Measurements from ENCODE around the gene GPR141. TPM values are rescaled to one million over a fixed set of nuclear protein-coding genes. Genes with fewer than 3 reads are reported as not detected.

The GPR141 gene
- total and polyA plus RNA-seq, 9 of the 15 experiments (the other 6 are each of a cell fraction or from before 2014, with no cell fraction given), result not detected

- H3K4me2 ChIP-seq (ENCODE audit: insufficient read depth, low read length), result no peak overlapping the region
- H4K20me1 ChIP-seq (replicated peaks; ENCODE audit: control insufficient read depth, insufficient read depth, low read length), result no peaks in the 10 kb centered on the region
- in situ Hi-C loops (cut with MboI), result no loop called here
- no peaks in the 10 kb centered on the region for H3K27me3 ChIP-seq (ENCODE audit: control insufficient read depth in 2 of 2, insufficient read depth in 2 of 2, low read length in 2 of 2)
- intact Hi-C loops (cut with micrococcal nuclease), result no loop called here
- no TSS peak for BruUV-seq (replicated peaks)
- H3K79me2 ChIP-seq (ENCODE audit: control insufficient read depth, insufficient read depth, low read length), result no peaks in the 10 kb centered on the region
- WGBS (ENCODE audit: insufficient coverage, low coverage, missing lambda C conversion rate), result 0% methylated on average over 1 of the region's 1 CpG
- no peak for ATAC-seq
- no peak overlapping the region for H2AFZ ChIP-seq (ENCODE audit: low read depth, low read length)
- CTCF ChIA-PET (ENCODE audit: low intra/inter-chr PET ratio), result no interaction called here
- H3K9ac ChIP-seq (ENCODE audit: insufficient read depth in 1 of 2, low read depth in 2 of 2, low read length in 2 of 2), result no peak overlapping the region
- POLR2A ChIA-PET, result no interaction called here
- no peak overlapping the region for H3K27ac ChIP-seq (ENCODE audit: extremely low read depth, low read depth, low read length)
- no peaks in the 10 kb centered on the region for H3K9me3 ChIP-seq (replicated peaks; ENCODE audit: control insufficient read depth, insufficient read depth, low read depth, low read length)
- H3K9me1 ChIP-seq (ENCODE audit: control insufficient read depth, insufficient read depth, low read length), result no peaks in the 10 kb centered on the region
- H3K36me3 ChIP-seq (ENCODE audit: control insufficient read depth, insufficient read depth, low read length), result no peaks in the 10 kb centered on the region
- no peak for DNase-seq (ENCODE audit: extremely low read depth in 1 of 4, low spot score in 3 of 4)
- TF ChIP-seq ZNF589 (CRISPR knock-in tag; IDR thresholded peaks at IDR 0.05; ENCODE audit: low read depth) (no peak), ZNF830 (CRISPR knock-in tag; IDR thresholded peaks at IDR 0.05) (no peak), ZNF395 (CRISPR knock-in tag; IDR thresholded peaks at IDR 0.05) (no peak), RAD21 (CRISPR knock-in tag; conservative IDR thresholded peaks at IDR 0.05 in 1 of 2, IDR thresholded peaks at IDR 0.05 in 1 of 2) (peak; percentile 13 to 31; a peak in 1 of 4 replicates), ZNF449 (CRISPR knock-in tag; IDR thresholded peaks at IDR 0.05) (no peak)
- H3K4me3 ChIP-seq, result no peak overlapping the region
- no peak for FAIRE-seq
- no peaks in the 10 kb centered on the region; a peak in 1 of 5 replicates for H3K4me1 ChIP-seq (replicated peaks in 1 of 2; ENCODE audit: control insufficient read depth in 2 of 2, insufficient read depth in 2 of 2, low read length in 2 of 2)
Observed at GRCh38 chr7:37643876-37644275, 39.7 kb upstream of the GPR141 start.

All from K562 (cell line).